ENCODE results near the gene CCDC12.

DNA sequence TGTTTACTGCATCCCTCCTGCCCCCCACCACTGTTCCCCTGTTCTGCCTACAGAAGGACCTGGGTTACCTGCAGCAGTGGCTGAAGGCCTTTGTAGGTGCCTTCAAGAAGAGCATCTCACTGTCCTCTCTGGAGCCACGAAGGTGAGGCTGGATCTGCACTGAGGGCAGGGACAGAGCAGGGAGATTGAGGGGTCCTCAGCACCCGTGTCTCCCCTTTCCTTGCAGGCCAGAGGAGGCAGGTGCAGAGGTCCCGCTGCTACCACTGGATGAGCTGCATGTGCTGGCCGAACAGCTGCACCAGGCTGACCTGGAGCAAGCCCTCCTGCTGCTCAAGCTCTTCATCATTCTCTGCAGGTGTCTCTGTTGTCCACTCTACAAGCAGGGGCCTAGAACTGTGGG is 12.1 kb upstream of the CCDC12 start:
- TF ChIP-seq, protein P1, sequence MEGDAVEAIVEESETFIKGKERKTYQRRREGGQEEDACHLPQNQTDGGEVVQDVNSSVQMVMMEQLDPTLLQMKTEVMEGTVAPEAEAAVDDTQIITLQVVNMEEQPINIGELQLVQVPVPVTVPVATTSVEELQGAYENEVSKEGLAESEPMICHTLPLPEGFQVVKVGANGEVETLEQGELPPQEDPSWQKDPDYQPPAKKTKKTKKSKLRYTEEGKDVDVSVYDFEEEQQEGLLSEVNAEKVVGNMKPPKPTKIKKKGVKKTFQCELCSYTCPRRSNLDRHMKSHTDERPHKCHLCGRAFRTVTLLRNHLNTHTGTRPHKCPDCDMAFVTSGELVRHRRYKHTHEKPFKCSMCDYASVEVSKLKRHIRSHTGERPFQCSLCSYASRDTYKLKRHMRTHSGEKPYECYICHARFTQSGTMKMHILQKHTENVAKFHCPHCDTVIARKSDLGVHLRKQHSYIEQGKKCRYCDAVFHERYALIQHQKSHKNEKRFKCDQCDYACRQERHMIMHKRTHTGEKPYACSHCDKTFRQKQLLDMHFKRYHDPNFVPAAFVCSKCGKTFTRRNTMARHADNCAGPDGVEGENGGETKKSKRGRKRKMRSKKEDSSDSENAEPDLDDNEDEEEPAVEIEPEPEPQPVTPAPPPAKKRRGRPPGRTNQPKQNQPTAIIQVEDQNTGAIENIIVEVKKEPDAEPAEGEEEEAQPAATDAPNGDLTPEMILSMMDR (IDR thresholded peaks at IDR 0.05; ENCODE audit: insufficient read depth, low read length, poor library complexity, severe bottlenecking), result no peak
- no peak for TF ChIP-seq EZH2phosphoT487 (conservative IDR thresholded peaks at IDR 0.05; ENCODE audit: low read length)

Data from SU-DHL-6 (cell line).